Gastrocnemius medialis (tissue), 4 donors: Measurements from ENCODE around the gene GALNT10. TPM values are rescaled to one million over a fixed set of nuclear protein-coding genes. Genes with fewer than 3 reads are reported as not detected.

Experiments
- ATAC-seq, 2 donors: fragments of 150-250 bp; one replicate each; pipeline ENCODE4 v1.9.1; 2016
- DNase-seq, 2 donors: peaks; one replicate each; pipeline ENCODE4 v3.0.0-alpha.2; 2019
- H3K27ac ChIP-seq, 4 donors: fragments of 200-600 bp; sonication (generic); 1 replicate in 1 of 4; 2 replicates in 3 of 4; pipeline ENCODE4 v1.5.1; 2016 to 2018; ENCODE audit warnings: mild to moderate bottlenecking in 2 of 4, moderate library complexity in 1 of 4
- H3K27me3 ChIP-seq, 3 donors: fragments of 200-600 bp; sonication (generic) in 2 of 3; 1 replicate in 1 of 3; 2 replicates in 2 of 3; pipeline versions ENCODE4 v1.5.1 to v1.6.0; 2016 to 2019; ENCODE audit warnings: mild to moderate bottlenecking in 1 of 3, moderate library complexity in 1 of 3
- H3K36me3 ChIP-seq, 2 donors: fragments of 200-600 bp; sonication (generic) in 1 of 2; one replicate each; pipeline ENCODE4 v1.5.1; 2017 to 2018
- H3K4me1 ChIP-seq, 2 donors: fragments of 200-600 bp; sonication (generic) in 1 of 2; one replicate each; pipeline ENCODE4 v1.5.1; 2016 to 2017; ENCODE audit warnings: mild to moderate bottlenecking in 2 of 2
- H3K4me3 ChIP-seq, 4 donors: fragments of 200-600 bp; sonication (generic) in 3 of 4; 1 replicate in 1 of 4; 2 replicates in 3 of 4; pipeline ENCODE4 v1.5.1; 2016 to 2019; ENCODE audit warnings: mild to moderate bottlenecking in 2 of 4
- H3K9me3 ChIP-seq, 3 donors: fragments of 200-600 bp; sonication (generic) in 2 of 3; 1 replicate in 1 of 3; 2 replicates in 2 of 3; pipeline ENCODE4 v1.5.1; 2016 to 2019
- POLR2A ChIP-seq, 2 donors: fragments of 450-650 bp; IDR thresholded peaks; one replicate each; pipeline ENCODE4 v1.6.1; 2017; ENCODE audit warnings: antibody characterized with exemption in 2 of 2, mild to moderate bottlenecking in 2 of 2, moderate library complexity in 2 of 2
- in situ Hi-C, 4 donors: fragments of 200-750 bp; cut with MboI; loops; one replicate each; pipeline versions ENCODE4 v1.15.0 to v1.8.0; 2017; ENCODE audit warnings: low sequenced_read_pairs in 4 of 4
- intact Hi-C: fragments of 100-400 bp; cut with DNase I; formaldehyde crosslinking; loops from one replicate; pipeline ENCODE4 v1.15.1; 2023; ENCODE audit warnings: low total_unique reads
- total RNA-seq, 4 donors: library from RNA; depleted of rRNA; stranded (reverse); fragments of >200 nt; gene quantifications; one replicate each; pipeline versions ENCODE4 v1.1.0 to v1.2.3, GENCODE V29; 2016
- TF ChIP-seq, protein P1 (sequence below), 5 experiments: fragments of 450-650 bp in 3 of 5; fragments of 200-600 bp in 2 of 5; sonication (generic) in 2 of 5; IDR thresholded peaks in 4 of 5; conservative IDR thresholded peaks in 1 of 5; 1 replicate in 4 of 5; 2 replicates in 1 of 5; pipeline ENCODE4 v1.5.1; 2016 to 2019; ENCODE audit warnings: antibody characterized with exemption in 5 of 5, mild to moderate bottlenecking in 3 of 5, moderate library complexity in 3 of 5

Gene GALNT10
- total RNA-seq, 4 donors from 2014 or later = 6.1 to 9.9 (median 6.4) TPM

DNA sequence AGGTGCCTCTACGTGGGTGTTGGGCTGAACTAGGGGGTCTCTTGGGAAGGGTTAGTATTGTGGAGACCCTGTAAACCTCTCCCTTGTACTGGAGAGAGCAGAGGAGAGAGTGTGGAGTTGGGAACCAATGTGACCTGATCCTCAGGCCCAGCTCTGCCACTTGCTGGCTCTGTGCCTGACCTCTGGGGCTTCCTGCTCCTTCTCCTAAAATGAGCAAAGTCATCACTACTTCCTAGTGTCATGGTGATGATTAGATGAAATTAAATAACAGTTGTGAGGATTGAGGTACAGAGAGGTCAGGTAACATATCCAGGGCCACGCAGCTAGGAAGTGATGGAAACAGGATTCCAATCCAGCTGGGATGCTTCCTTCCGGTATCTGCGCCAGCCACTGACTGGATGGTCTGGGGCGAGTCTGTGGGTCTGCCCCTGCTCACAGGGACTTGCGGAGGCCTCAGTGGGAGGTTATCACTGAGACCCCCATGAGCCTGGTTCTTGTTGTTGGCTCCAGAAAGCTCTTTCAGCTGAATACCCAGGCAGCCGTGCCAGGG lies 9.2 kb downstream of the GALNT10 start:
- H3K36me3 ChIP-seq = no peaks in the 10 kb centered on the region
- H3K4me1 ChIP-seq = peaks cover 2 to 3% of the 10 kb centered on the region in 2 donors
- H3K27ac ChIP-seq = no peak overlapping the region
- TF ChIP-seq, protein P1, sequence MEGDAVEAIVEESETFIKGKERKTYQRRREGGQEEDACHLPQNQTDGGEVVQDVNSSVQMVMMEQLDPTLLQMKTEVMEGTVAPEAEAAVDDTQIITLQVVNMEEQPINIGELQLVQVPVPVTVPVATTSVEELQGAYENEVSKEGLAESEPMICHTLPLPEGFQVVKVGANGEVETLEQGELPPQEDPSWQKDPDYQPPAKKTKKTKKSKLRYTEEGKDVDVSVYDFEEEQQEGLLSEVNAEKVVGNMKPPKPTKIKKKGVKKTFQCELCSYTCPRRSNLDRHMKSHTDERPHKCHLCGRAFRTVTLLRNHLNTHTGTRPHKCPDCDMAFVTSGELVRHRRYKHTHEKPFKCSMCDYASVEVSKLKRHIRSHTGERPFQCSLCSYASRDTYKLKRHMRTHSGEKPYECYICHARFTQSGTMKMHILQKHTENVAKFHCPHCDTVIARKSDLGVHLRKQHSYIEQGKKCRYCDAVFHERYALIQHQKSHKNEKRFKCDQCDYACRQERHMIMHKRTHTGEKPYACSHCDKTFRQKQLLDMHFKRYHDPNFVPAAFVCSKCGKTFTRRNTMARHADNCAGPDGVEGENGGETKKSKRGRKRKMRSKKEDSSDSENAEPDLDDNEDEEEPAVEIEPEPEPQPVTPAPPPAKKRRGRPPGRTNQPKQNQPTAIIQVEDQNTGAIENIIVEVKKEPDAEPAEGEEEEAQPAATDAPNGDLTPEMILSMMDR (IDR thresholded peaks at IDR 0.05 in 4 of 5, conservative IDR thresholded peaks at IDR 0.05 in 1 of 5) = no peak
- TF ChIP-seq POLR2A (IDR thresholded peaks at IDR 0.05) = no peak
- ATAC-seq = no peak
- no peak for DNase-seq
- no peaks in the 10 kb centered on the region for H3K9me3 ChIP-seq
- intact Hi-C loops (no loop called here), in situ Hi-C loops (loop anchor here in 2 of 4 donors (5.0 to 25.0 kb wide), 3 partner anchors 127 to 213 kb away; no protein-coding TSS in a partner anchor)
- H3K4me3 ChIP-seq = no peak overlapping the region
- H3K27me3 ChIP-seq = no peaks in the 10 kb centered on the region

DNA sequence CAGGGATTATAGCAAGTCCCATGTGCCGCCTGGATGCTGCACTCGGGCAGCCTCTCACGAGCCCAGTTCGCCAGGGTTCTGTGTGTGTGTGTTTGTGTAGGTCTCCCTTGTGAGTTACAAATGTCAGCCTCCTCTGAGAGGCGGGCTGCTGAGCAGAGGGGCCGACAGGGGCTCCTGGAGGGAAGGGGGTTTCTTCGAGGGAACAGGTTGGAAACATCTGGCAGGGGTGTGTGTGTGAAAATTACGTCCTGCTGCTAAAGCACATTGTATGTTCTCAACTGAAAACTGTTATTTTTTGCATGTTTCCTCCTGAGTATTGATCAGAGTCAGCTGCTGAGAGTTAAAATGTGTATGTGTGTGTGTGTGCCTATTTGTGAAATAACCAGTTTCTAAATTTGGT lies 9.7 kb downstream of the GALNT10 start:
- Histone ChIP-seq H3K36me3 (no peaks in the 10 kb centered on the region), H3K4me3 (no peak overlapping the region), H3K27me3 (no peaks in the 10 kb centered on the region), H3K4me1 (peaks cover 0 to 3% of the 10 kb centered on the region in 2 donors), H3K9me3 (no peaks in the 10 kb centered on the region), H3K27ac (no peak overlapping the region)
- ATAC-seq (no peak), DNase-seq (no peak)
- intact Hi-C loops = no loop called here
- TF ChIP-seq POLR2A (IDR thresholded peaks at IDR 0.05) = no peak
- TF ChIP-seq, protein P1 (IDR thresholded peaks at IDR 0.05 in 4 of 5, conservative IDR thresholded peaks at IDR 0.05 in 1 of 5) = no peak
- in situ Hi-C loops = no loop called here

DNA sequence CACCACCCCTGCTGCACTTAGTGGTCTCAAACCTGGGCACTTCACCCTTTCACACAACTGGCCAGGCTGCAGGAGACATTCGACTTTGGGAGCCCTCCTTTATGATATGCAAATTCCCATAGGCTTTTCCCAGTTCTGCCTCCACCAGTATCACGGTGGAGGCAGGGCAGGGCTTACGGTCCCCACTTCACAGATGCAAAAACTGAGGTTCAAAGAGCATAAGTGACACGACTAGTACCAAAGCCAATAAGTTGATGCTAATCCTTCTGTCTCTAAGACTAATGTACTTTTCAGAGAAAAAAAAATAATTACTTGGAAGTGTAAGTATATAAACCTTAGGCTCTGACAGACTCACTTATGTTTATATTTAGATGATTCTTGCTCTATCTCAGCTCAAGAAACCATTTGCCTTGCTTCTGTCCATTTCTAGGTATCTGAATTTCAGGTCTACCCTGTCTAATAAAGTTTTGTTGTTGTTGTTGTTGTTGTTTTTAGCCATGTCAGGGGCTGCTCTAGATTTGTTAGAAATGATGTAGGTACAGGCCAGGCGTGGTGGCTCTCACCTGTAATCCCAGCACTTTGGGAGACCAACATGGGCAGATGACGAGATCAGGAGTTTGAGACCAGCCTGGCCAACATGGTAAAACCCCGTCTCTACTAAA lies 10.7 kb downstream of the GALNT10 start:
- ATAC-seq (no peak), DNase-seq (no peak)
- no peak overlapping the region for H3K27ac ChIP-seq
- H3K4me1 ChIP-seq = peaks cover 0 to 3% of the 10 kb centered on the region in 2 donors
- H3K36me3 ChIP-seq = no peaks in the 10 kb centered on the region
- TF ChIP-seq, protein P1 (IDR thresholded peaks at IDR 0.05 in 4 of 5, conservative IDR thresholded peaks at IDR 0.05 in 1 of 5) = no peak
- TF ChIP-seq POLR2A (IDR thresholded peaks at IDR 0.05) = no peak
- H3K4me3 ChIP-seq = no peak overlapping the region
- no peaks in the 10 kb centered on the region for H3K27me3 ChIP-seq
- H3K9me3 ChIP-seq = no peaks in the 10 kb centered on the region
- intact Hi-C loops = no loop called here
- in situ Hi-C loops = no loop called here

DNA sequence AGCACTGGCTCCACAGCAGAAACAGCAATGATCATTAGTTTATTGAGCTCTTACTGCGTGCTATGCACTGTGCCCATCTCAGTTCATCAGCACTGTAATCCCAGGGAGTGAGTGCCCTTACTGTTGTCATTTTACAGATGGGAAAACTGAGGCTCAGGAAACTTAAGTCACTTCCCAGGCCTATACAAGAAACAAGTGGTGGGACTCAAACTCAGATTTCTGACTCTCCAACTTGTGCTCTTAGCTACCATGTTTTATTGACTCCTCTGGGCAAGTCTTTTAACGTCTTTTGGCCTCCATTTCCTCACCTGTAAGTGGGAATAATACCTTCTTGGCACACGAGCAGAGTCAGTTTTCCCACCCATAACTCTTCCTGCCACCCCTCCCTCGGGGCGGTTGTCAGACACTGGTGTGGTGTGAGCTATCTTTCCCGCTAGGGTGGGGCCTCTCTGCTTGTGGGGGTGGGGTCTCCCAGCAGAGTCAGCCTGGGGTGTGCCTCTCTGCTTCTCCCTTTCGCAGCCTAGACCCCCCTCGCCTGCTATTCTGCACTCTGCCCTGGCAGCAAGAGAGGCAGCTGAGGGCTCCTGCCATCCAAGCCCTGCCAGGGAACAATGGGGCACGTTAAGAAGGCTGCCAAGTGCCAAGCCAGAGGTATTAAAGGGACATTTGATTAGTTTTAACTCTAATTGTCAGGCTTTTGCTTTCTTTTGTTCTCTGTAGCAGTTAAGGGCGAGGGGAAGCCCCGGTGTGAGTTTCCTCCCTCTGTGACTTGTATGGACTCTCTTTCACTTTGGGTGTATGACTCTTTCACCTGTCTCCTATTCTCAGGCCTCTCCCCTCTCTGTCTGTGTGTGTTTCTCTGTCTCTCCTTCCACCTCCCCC lies 12.1 kb downstream of the GALNT10 start:
- H3K27ac ChIP-seq = no peak overlapping the region
- ATAC-seq (no peak), DNase-seq (no peak)
- in situ Hi-C loops = no loop called here
- intact Hi-C loops = no loop called here
- no peaks in the 10 kb centered on the region for H3K36me3 ChIP-seq
- no peak overlapping the region for H3K4me3 ChIP-seq
- no peaks in the 10 kb centered on the region for H3K9me3 ChIP-seq
- H3K27me3 ChIP-seq = no peaks in the 10 kb centered on the region
- TF ChIP-seq POLR2A (IDR thresholded peaks at IDR 0.05) = no peak
- TF ChIP-seq, protein P1 (IDR thresholded peaks at IDR 0.05 in 4 of 5, conservative IDR thresholded peaks at IDR 0.05 in 1 of 5) = no peak
- peaks cover 0 to 3% of the 10 kb centered on the region in 2 donors for H3K4me1 ChIP-seq
